Adipocyte (in vitro differentiated cells): Measurements from ENCODE around the gene STX7.
"Not testable (repeated sequence)": the region's sequence is repeated elsewhere in the genome, so short reads cannot be mapped to it uniquely, and the experiment has no call there.

Experiments used
- DNase-seq: peaks from one replicate; pipeline ENCODE4 v3.0.0-alpha.2; 2015; ENCODE audit warnings: low read depth
- H3K27me3 ChIP-seq: replicated peaks from 2 replicates; pipeline ENCODE4 v1.7.0; 2013; ENCODE audit warnings: mild to moderate bottlenecking, low read length, moderate library complexity; ENCODE audit not compliant: control insufficient read depth, insufficient read depth
- H3K36me3 ChIP-seq: 2 replicates; pipeline ENCODE4 v1.7.0; 2013; ENCODE audit warnings: low read length, mild to moderate bottlenecking, moderate library complexity; ENCODE audit not compliant: control insufficient read depth, insufficient read depth, severe bottlenecking
- H3K4me1 ChIP-seq: 2 replicates; pipeline ENCODE4 v1.7.0; 2013; ENCODE audit warnings: mild to moderate bottlenecking, low read length, moderate library complexity; ENCODE audit not compliant: control insufficient read depth, insufficient read depth
- H3K4me3 ChIP-seq: 2 replicates; pipeline ENCODE4 v1.7.0; 2013; ENCODE audit warnings: mild to moderate bottlenecking, low read length, moderate library complexity
- H3K9ac ChIP-seq: 2 replicates; pipeline ENCODE4 v1.7.0; 2013; ENCODE audit warnings: mild to moderate bottlenecking, low read length, moderate library complexity
- H3K9me3 ChIP-seq: 2 replicates; pipeline ENCODE4 v1.7.0; 2013; ENCODE audit warnings: mild to moderate bottlenecking, low read length, moderate library complexity; ENCODE audit not compliant: control insufficient read depth

STX7 gene

GRCh38 chr6:132512638-132513632, at the start of gene STX7:
Gene STX7 (minus strand): TSS chr6:132513116. CDS start chr6:132503530, 9,586 bp downstream.
- Histone ChIP-seq H3K27me3 (no peaks in the 10 kb centered on the region), H3K36me3 (peaks cover 9% of the 10 kb centered on the region)

GRCh38 chr6:132560087-132560486, 47.2 kb upstream of the STX7 start:
- not testable (repeated sequence) for H3K36me3 ChIP-seq, H3K4me3 ChIP-seq, DNase-seq, H3K4me1 ChIP-seq, H3K9ac ChIP-seq, H3K9me3 ChIP-seq
- H3K27me3 ChIP-seq = peaks cover 27% of the 10 kb centered on the region

More at GRCh38 chr6:132512638-132513632, at the start of gene STX7:
- H3K4me1 ChIP-seq = peaks cover 40% of the 10 kb centered on the region
- H3K9me3 ChIP-seq = no peaks in the 10 kb centered on the region
- DNase-seq = peak; percentile 95
- H3K9ac ChIP-seq = peak within 1 kb of the TSS; percentile 94
- H3K4me3 ChIP-seq = peak within 1 kb of the TSS; percentile 96

GRCh38 chr6:132552372-132552771, 39.5 kb upstream of the STX7 start, which contains the start of gene TAAR8:
Gene TAAR8 (plus strand): TSS chr6:132552672. CDS start chr6:132552693, 21 bp downstream.
- no peaks in the 10 kb centered on the region for H3K4me1 ChIP-seq
- no peaks in the 10 kb centered on the region for H3K36me3 ChIP-seq
- DNase-seq = no peak
- H3K9ac ChIP-seq = no peak within 1 kb of the TSS
- H3K27me3 ChIP-seq = peaks cover 22% of the 10 kb centered on the region
- no peak within 1 kb of the TSS for H3K4me3 ChIP-seq
- no peaks in the 10 kb centered on the region for H3K9me3 ChIP-seq

GRCh38 chr6:132551214-132551613, 38.3 kb upstream of the STX7 start:
- H3K4me1 ChIP-seq = no peaks in the 10 kb centered on the region
- DNase-seq = no peak
- H3K9me3 ChIP-seq = no peaks in the 10 kb centered on the region
- H3K27me3 ChIP-seq = peaks cover 29% of the 10 kb centered on the region
- H3K9ac ChIP-seq = no peak overlapping the region
- no peaks in the 10 kb centered on the region for H3K36me3 ChIP-seq
- H3K4me3 ChIP-seq = no peak overlapping the region

- peaks cover 30% of the 10 kb centered on the region for H3K27me3 ChIP-seq
- no peak for DNase-seq
- no peak overlapping the region for H3K9ac ChIP-seq
- H3K36me3 ChIP-seq = no peaks in the 10 kb centered on the region
- H3K4me1 ChIP-seq = no peaks in the 10 kb centered on the region
- no peaks in the 10 kb centered on the region for H3K9me3 ChIP-seq
- no peak overlapping the region for H3K4me3 ChIP-seq
Measured at GRCh38 chr6:132548746-132549463, 36.0 kb upstream of the STX7 start.

GRCh38 chr6:132544826-132545225, 31.9 kb upstream of the STX7 start:
- Histone ChIP-seq H3K27me3 (peaks cover 18% of the 10 kb centered on the region), H3K9me3 (no peaks in the 10 kb centered on the region), H3K36me3 (no peaks in the 10 kb centered on the region), H3K4me1 (no peaks in the 10 kb centered on the region), H3K4me3 (no peak overlapping the region), H3K9ac (no peak overlapping the region)
- no peak for DNase-seq

- H3K9ac ChIP-seq = no peak within 1 kb of the TSS
- peaks cover 6% of the 10 kb centered on the region for H3K9me3 ChIP-seq
- H3K4me1 ChIP-seq = no peaks in the 10 kb centered on the region
- H3K4me3 ChIP-seq = no peak within 1 kb of the TSS
- H3K36me3 ChIP-seq = no peaks in the 10 kb centered on the region
- no peak for DNase-seq
- H3K27me3 ChIP-seq = peaks cover 29% of the 10 kb centered on the region
Measured at GRCh38 chr6:132537977-132538376, 25.1 kb upstream of the STX7 start, which contains the start of gene TAAR9. Gene TAAR9 (plus strand): TSS chr6:132538277. CDS start chr6:132538290, 13 bp downstream.

- peaks cover 29% of the 10 kb centered on the region for H3K27me3 ChIP-seq
- H3K9ac ChIP-seq = no peak overlapping the region
- no peak for DNase-seq
- no peaks in the 10 kb centered on the region for H3K4me1 ChIP-seq
- H3K36me3 ChIP-seq = no peaks in the 10 kb centered on the region
- H3K4me3 ChIP-seq = no peak overlapping the region
- H3K9me3 ChIP-seq = peaks cover 6% of the 10 kb centered on the region
Measured at GRCh38 chr6:132537145-132537544, 24.2 kb upstream of the STX7 start.

GRCh38 chr6:132534546-132534945, 21.6 kb upstream of the STX7 start:
- not testable (repeated sequence) for H3K4me1 ChIP-seq, H3K36me3 ChIP-seq, DNase-seq, H3K4me3 ChIP-seq, H3K9me3 ChIP-seq, H3K9ac ChIP-seq
- peaks cover 26% of the 10 kb centered on the region for H3K27me3 ChIP-seq

GRCh38 chr6:132530293-132530974, 17.5 kb upstream of the STX7 start:
- Histone ChIP-seq H3K9me3 (peaks cover 6% of the 10 kb centered on the region), H3K9ac (no peak overlapping the region), H3K36me3 (no peaks in the 10 kb centered on the region), H3K4me3 (peak overlapping the region; percentile 61), H3K27me3 (no peaks in the 10 kb centered on the region), H3K4me1 (no peaks in the 10 kb centered on the region)
- peak; percentile 87 for DNase-seq

- no peaks in the 10 kb centered on the region for H3K9me3 ChIP-seq
- H3K4me1 ChIP-seq = no peaks in the 10 kb centered on the region
- H3K27me3 ChIP-seq = no peaks in the 10 kb centered on the region
- no peaks in the 10 kb centered on the region for H3K36me3 ChIP-seq
- H3K9ac ChIP-seq = no peak overlapping the region
- DNase-seq = no peak
- H3K4me3 ChIP-seq = no peak overlapping the region
Measured at GRCh38 chr6:132527791-132528190, 14.9 kb upstream of the STX7 start.
